ENCODE results near the gene PELI1.

Gene PELI1

GRCh38 chr2:64144057-64145013 is at the start of gene PELI1:
PELI1 (minus strand) TSS chr2:64144420; CDS start chr2:64108310, 36,110 bp downstream.
- peak; percentile 90 to 91 for DNase-seq (ENCODE audit: low read depth in 2 of 2)

- DNase-seq (ENCODE audit: low read depth in 2 of 2) = no peak
Measured at GRCh38 chr2:64193491-64193890, 49.3 kb upstream of the PELI1 start.

- DNase-seq (ENCODE audit: low read depth in 2 of 2) = no peak
Measured at GRCh38 chr2:64192664-64193105, 48.5 kb upstream of the PELI1 start.

- no peak for DNase-seq (ENCODE audit: low read depth in 2 of 2)
Measured at GRCh38 chr2:64192125-64192479, 47.9 kb upstream of the PELI1 start.

- DNase-seq (ENCODE audit: low read depth in 2 of 2) = no peak
Measured at GRCh38 chr2:64189586-64189985, 45.4 kb upstream of the PELI1 start.

- no peak for DNase-seq (ENCODE audit: low read depth in 2 of 2)
Measured at GRCh38 chr2:64189167-64189566, 44.9 kb upstream of the PELI1 start.

GRCh38 chr2:64186699-64187605 is 42.7 kb upstream of the PELI1 start:
- DNase-seq (ENCODE audit: low read depth in 2 of 2) = no peak

GRCh38 chr2:64179582-64180321 is 35.5 kb upstream of the PELI1 start:
- peak in 1 of 2 experiments; percentile 48 for DNase-seq (ENCODE audit: low read depth in 2 of 2)

- DNase-seq (ENCODE audit: low read depth in 2 of 2) = peak in 1 of 2 experiments; percentile 34
Measured at GRCh38 chr2:64177315-64177714, 33.1 kb upstream of the PELI1 start.

- no peak for DNase-seq (ENCODE audit: low read depth in 2 of 2)
Measured at GRCh38 chr2:64175419-64176197, 31.4 kb upstream of the PELI1 start.

GRCh38 chr2:64173156-64174135 is 29.2 kb upstream of the PELI1 start:
- no peak for DNase-seq (ENCODE audit: low read depth in 2 of 2)

- DNase-seq (ENCODE audit: low read depth in 2 of 2) = no peak
Measured at GRCh38 chr2:64168756-64169155, 24.5 kb upstream of the PELI1 start.

- DNase-seq (ENCODE audit: low read depth in 2 of 2) = no peak
Measured at GRCh38 chr2:64168201-64168600, 24.0 kb upstream of the PELI1 start.

- DNase-seq (ENCODE audit: low read depth in 2 of 2) = no peak
Measured at GRCh38 chr2:64166637-64167420, 22.6 kb upstream of the PELI1 start.

- DNase-seq (ENCODE audit: low read depth in 2 of 2) = no peak
Measured at GRCh38 chr2:64166212-64166611, 22.0 kb upstream of the PELI1 start.

GRCh38 chr2:64165706-64166105 is 21.5 kb upstream of the PELI1 start:
- DNase-seq (ENCODE audit: low read depth in 2 of 2) = no peak

GRCh38 chr2:64164629-64165028 is 20.4 kb upstream of the PELI1 start:
- DNase-seq (ENCODE audit: low read depth in 2 of 2) = no peak

GRCh38 chr2:64162516-64162915 is 18.3 kb upstream of the PELI1 start:
- DNase-seq (ENCODE audit: low read depth in 2 of 2) = no peak

GRCh38 chr2:64157792-64158191 is 13.6 kb upstream of the PELI1 start:
- DNase-seq (ENCODE audit: low read depth in 2 of 2) = no peak
